CD14-positive monocyte (primary cell): ENCODE data around the gene PPFIA3. TPM values are rescaled to one million over a fixed set of nuclear protein-coding genes. Genes with fewer than 3 reads are reported as not detected.

ENCODE experiments used
- DNase-seq, 3 donors: peaks; one replicate each; pipeline ENCODE4 v3.0.0-alpha.2; 2011 to 2022
- H2AFZ ChIP-seq: 2 replicates; pipeline ENCODE4 v1.6.0; 2012; ENCODE audit warnings: mild to moderate bottlenecking, low read depth, low read length, inconsistent platforms; ENCODE audit not compliant: insufficient read depth, poor library complexity, severe bottlenecking
- H3K27ac ChIP-seq, 2 donors: 1 replicate in 1 of 2; 2 replicates in 1 of 2; pipeline ENCODE4 v1.5.1; 2012 to 2013; ENCODE audit warnings: low read length in 2 of 2, control low read depth in 1 of 2, inconsistent platforms in 1 of 2, low read depth in 1 of 2, mild to moderate bottlenecking in 1 of 2
- H3K27me3 ChIP-seq, 2 donors: one replicate each; pipeline versions ENCODE4 v1.6.0 to v1.6.1; 2011 to 2013; ENCODE audit warnings: low read length in 2 of 2; ENCODE audit not compliant: control insufficient read depth in 2 of 2, insufficient read depth in 2 of 2
- H3K36me3 ChIP-seq, 2 donors: replicated peaks in 1 of 2; 1 replicate in 1 of 2; 2 replicates in 1 of 2; pipeline versions ENCODE4 v1.5.1 to v1.6.1; 2012 to 2013; ENCODE audit warnings: low read length in 2 of 2, control low read depth in 1 of 2, inconsistent platforms in 1 of 2, mild to moderate bottlenecking in 1 of 2; ENCODE audit not compliant: insufficient read depth in 2 of 2, control insufficient read depth in 1 of 2
- H3K4me1 ChIP-seq, 2 donors: 1 replicate in 1 of 2; 2 replicates in 1 of 2; pipeline versions ENCODE4 v1.5.1 to v1.6.1; 2012 to 2013; ENCODE audit warnings: low read length in 2 of 2, control low read depth in 1 of 2, inconsistent platforms in 1 of 2, mild to moderate bottlenecking in 1 of 2, moderate library complexity in 1 of 2; ENCODE audit not compliant: insufficient read depth in 2 of 2, control insufficient read depth in 1 of 2
- H3K4me2 ChIP-seq: replicated peaks from 2 replicates; pipeline ENCODE3; 2012; ENCODE audit warnings: low read length, moderate library complexity, mild to moderate bottlenecking; ENCODE audit not compliant: poor library complexity, severe bottlenecking; ENCODE audit errors: extremely low read depth
- H3K4me3 ChIP-seq, 3 experiments: fragments of 200-600 bp in 1 of 3; sonication (generic) in 1 of 3; replicated peaks in 1 of 3; 1 replicate in 2 of 3; 2 replicates in 1 of 3; pipeline ENCODE4 v1.5.1; 2011 to 2013; ENCODE audit warnings: low read length in 3 of 3, mild to moderate bottlenecking in 3 of 3, control low read depth in 2 of 3, low read depth in 2 of 3, inconsistent platforms in 1 of 3, moderate library complexity in 1 of 3
- H3K79me2 ChIP-seq: 2 replicates; pipeline ENCODE4 v1.6.0; 2012; ENCODE audit warnings: mild to moderate bottlenecking, control low read depth, inconsistent platforms, low read length, moderate library complexity; ENCODE audit not compliant: insufficient read depth
- H3K9ac ChIP-seq: 2 replicates; pipeline ENCODE4 v1.6.0; 2017; ENCODE audit warnings: low read length, mild to moderate bottlenecking; ENCODE audit not compliant: insufficient read depth, poor library complexity, severe bottlenecking
- H3K9me3 ChIP-seq, 2 donors: replicated peaks in 1 of 2; 1 replicate in 1 of 2; 2 replicates in 1 of 2; pipeline versions ENCODE4 v1.5.1 to v1.6.1; 2012 to 2013; ENCODE audit warnings: low read length in 2 of 2, control low read depth in 1 of 2; ENCODE audit not compliant: control insufficient read depth in 1 of 2, insufficient read depth in 1 of 2
- H4K20me1 ChIP-seq: 2 replicates; pipeline ENCODE4 v1.6.0; 2012; ENCODE audit warnings: mild to moderate bottlenecking, low read length, control low read depth, moderate library complexity; ENCODE audit not compliant: insufficient read depth
- H3K27ac Mint-ChIP-seq, 7 donors: one replicate each; pipeline ENCODE4 v1.8.0; 2020; ENCODE audit warnings: mild to moderate bottlenecking in 7 of 7, mixed read lengths in 7 of 7, moderate library complexity in 6 of 7, inconsistent platforms in 2 of 7
- H3K27me3 Mint-ChIP-seq, 3 donors: one replicate each; pipeline ENCODE4 v1.8.0; 2021 to 2022; ENCODE audit warnings: low read depth in 3 of 3, mild to moderate bottlenecking in 3 of 3, mixed read lengths in 3 of 3, moderate library complexity in 3 of 3, inconsistent platforms in 1 of 3
- H3K36me3 Mint-ChIP-seq, 2 donors: one replicate each; pipeline ENCODE4 v1.8.0; 2020; ENCODE audit warnings: mixed read lengths in 2 of 2, inconsistent platforms in 1 of 2, mild to moderate bottlenecking in 1 of 2
- H3K4me1 Mint-ChIP-seq: one replicate; pipeline ENCODE4 v1.8.0; 2020; ENCODE audit warnings: mild to moderate bottlenecking, mixed read lengths
- H3K4me3 Mint-ChIP-seq, 2 donors: one replicate each; pipeline ENCODE4 v1.8.0; 2020; ENCODE audit warnings: mild to moderate bottlenecking in 2 of 2, mixed read lengths in 2 of 2, moderate library complexity in 1 of 2
- H3K9me3 Mint-ChIP-seq, 7 donors: one replicate each; pipeline ENCODE4 v1.8.0; 2020 to 2022; ENCODE audit warnings: mixed read lengths in 7 of 7, mild to moderate bottlenecking in 6 of 7, moderate library complexity in 6 of 7, inconsistent platforms in 2 of 7
- CTCF ChIP-seq: fragments of 200-600 bp; IDR thresholded peaks from one replicate; pipeline ENCODE4 v1.8.0; 2022; ENCODE audit warnings: antibody characterized with exemption, mild to moderate bottlenecking
- WGBS: methylation state at CpG from one replicate; pipeline ENCODE4 v1.1.5; 2013; ENCODE audit warnings: missing lambda C conversion rate; ENCODE audit not compliant: insufficient coverage; 5-methylcytosine and 5-hydroxymethylcytosine counted together
- intact Hi-C, 2 donors: fragments of 100-400 bp; cut with micrococcal nuclease; formaldehyde crosslinking; loops; one replicate each; pipeline versions ENCODE4 v1.15.0 to v1.15.1; 2023
- polyA plus RNA-seq, 3 donors: library from polyadenylated mRNA; depleted of rRNA in 1 of 3; unstranded in 2 of 3; stranded (reverse) in 1 of 3; fragments of 300-500 nt in 2 of 3; fragments of >200 nt in 1 of 3; fragmentation: Illumina TruSeq in 2 of 3; gene quantifications; 1 replicate in 2 of 3; 2 replicates in 1 of 3; pipeline ENCODE4 v1.2.3, GENCODE V29; 2012 to 2021

PPFIA3 gene
- polyA plus RNA-seq, 3 donors, result 0.43 TPM; not detected in 2

- Mint-ChIP-seq H3K36me3 (peaks cover 0 to 3% of the 10 kb centered on the region in 2 donors), H3K27ac (peak overlapping the region in 1 of 7 donors; percentile 24), H3K4me3 (peak overlapping the region in 1 of 2 donors; percentile 29), H3K27me3 (peaks cover 56 to 87% (median 74%) of the 10 kb centered on the region in 3 donors), H3K4me1 (peaks cover 34% of the 10 kb centered on the region), H3K9me3 (peaks cover 12 to 22% (median 16%) of the 10 kb centered on the region in 7 donors)
- intact Hi-C loops, result no loop called here
- peaks cover 13 to 54% of the 10 kb centered on the region in 2 donors for H3K27me3 ChIP-seq
- WGBS, result 45% methylated on average over 3 of the region's 4 CpGs
- H4K20me1 ChIP-seq, result no peaks in the 10 kb centered on the region
- H3K27ac ChIP-seq, result no peak overlapping the region
- no peaks in the 10 kb centered on the region for H3K79me2 ChIP-seq
- H3K4me1 ChIP-seq, result peaks cover 18 to 43% of the 10 kb centered on the region in 2 donors
- no peak overlapping the region for H2AFZ ChIP-seq
- H3K4me3 ChIP-seq, result no peak overlapping the region
- no peak overlapping the region for H3K9ac ChIP-seq
- no peak for DNase-seq
- peaks cover 12 to 14% of the 10 kb centered on the region in 2 donors for H3K9me3 ChIP-seq
- H3K4me2 ChIP-seq, result no peak overlapping the region
- TF ChIP-seq CTCF, result no peak
- no peaks in the 10 kb centered on the region for H3K36me3 ChIP-seq
Observed at GRCh38 chr19:49155820-49156346, 36.5 kb downstream of the PPFIA3 start.

GRCh38 chr19:49157445-49158224 lies 38.3 kb downstream of the PPFIA3 start, which contains the start of gene TRPM4:
TSS of gene TRPM4 (plus strand) at chr19:49157792. CDS start at chr19:49157867, 75 bp downstream.
- Histone ChIP-seq H3K4me1 (peaks cover 8 to 30% of the 10 kb centered on the region in 2 donors), H3K4me2 (peak within 1 kb of the TSS; percentile 94), H3K79me2 (no peaks in the 10 kb centered on the region), H3K27me3 (peaks cover 7 to 39% of the 10 kb centered on the region in 2 donors), H2AFZ (peak within 1 kb of the TSS; percentile 81), H4K20me1 (no peaks in the 10 kb centered on the region), H3K9me3 (no peaks in the 10 kb centered on the region), H3K9ac (peak within 1 kb of the TSS; percentile 53), H3K4me3 (peak within 1 kb of the TSS; percentile 62 to 84 (median 69)), H3K36me3 (no peaks in the 10 kb centered on the region), H3K27ac (no peak within 1 kb of the TSS)
- Mint-ChIP-seq H3K9me3 (peaks cover 2 to 9% (median 6%) of the 10 kb centered on the region in 7 donors), H3K4me3 (peak within 1 kb of the TSS; percentile 75 to 96), H3K27ac (peak within 1 kb of the TSS in 2 of 7 donors; percentile 24 to 65), H3K4me1 (peaks cover 23% of the 10 kb centered on the region), H3K27me3 (peaks cover 42 to 70% (median 65%) of the 10 kb centered on the region in 3 donors), H3K36me3 (no peaks in the 10 kb centered on the region)
- under 1% methylated on average over 26 of the region's 41 CpGs for WGBS
- intact Hi-C loops, result no loop called here
- TF ChIP-seq CTCF, result no peak
- no peak for DNase-seq
